Nephron (organoid): ENCODE results near the gene INPP5K.

Source experiments
- H3K27ac Mint-ChIP-seq, 3 experiments: 2 replicates each; pipeline ENCODE4 v1.8.0; 2020; ENCODE audit warnings: mixed read lengths in 3 of 3, mild to moderate bottlenecking in 2 of 3, moderate library complexity in 1 of 3
- H3K27me3 Mint-ChIP-seq: 2 replicates; pipeline ENCODE4 v1.8.0; 2021; ENCODE audit warnings: low read depth, mild to moderate bottlenecking, moderate library complexity, mixed read lengths
- H3K36me3 Mint-ChIP-seq: 2 replicates; pipeline ENCODE4 v1.8.0; 2020; ENCODE audit warnings: low read depth, mixed read lengths
- H3K4me1 Mint-ChIP-seq: 2 replicates; pipeline ENCODE4 v1.8.0; 2020; ENCODE audit warnings: mixed read lengths
- H3K4me3 Mint-ChIP-seq, 3 experiments: 2 replicates each; pipeline ENCODE4 v1.8.0; 2020; ENCODE audit warnings: mild to moderate bottlenecking in 3 of 3, mixed read lengths in 3 of 3, moderate library complexity in 2 of 3
- H3K9me3 Mint-ChIP-seq: 2 replicates; pipeline ENCODE4 v1.8.0; 2020; ENCODE audit warnings: mixed read lengths
- TF ChIP-seq, protein P1 (sequence below), 3 experiments: fragments of 200-600 bp; sonication (generic); IDR thresholded peaks; one replicate each; pipeline ENCODE4 v1.5.0; 2021; ENCODE audit warnings: antibody characterized with exemption in 3 of 3; ENCODE audit not compliant: unreplicated experiment in 3 of 3

INPP5K gene

DNA sequence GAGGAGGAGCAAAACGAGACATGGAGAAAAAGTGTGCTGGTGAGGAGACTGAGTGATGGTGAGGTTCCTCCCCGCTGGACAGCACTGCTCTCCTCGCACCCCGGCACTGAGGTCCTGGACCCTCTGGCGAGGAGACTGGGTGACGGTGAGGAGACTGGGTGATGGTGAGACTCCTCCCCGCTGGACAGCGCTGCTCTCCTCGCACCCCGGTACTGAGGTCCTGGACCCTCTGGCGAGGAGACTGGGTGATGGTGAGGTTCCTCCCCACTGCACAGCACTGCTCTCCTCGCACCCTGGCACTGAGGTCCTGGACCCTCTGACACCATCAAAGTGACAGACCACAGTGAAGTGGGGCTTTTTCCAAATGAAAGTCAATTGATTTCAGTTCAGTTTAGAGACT is 35.3 kb upstream of the INPP5K start:
- H3K27me3 Mint-ChIP-seq, result no peaks in the 10 kb centered on the region
- peaks cover 71% of the 10 kb centered on the region for H3K36me3 Mint-ChIP-seq
- H3K4me1 Mint-ChIP-seq, result peaks cover 24% of the 10 kb centered on the region
- TF ChIP-seq, protein P1, sequence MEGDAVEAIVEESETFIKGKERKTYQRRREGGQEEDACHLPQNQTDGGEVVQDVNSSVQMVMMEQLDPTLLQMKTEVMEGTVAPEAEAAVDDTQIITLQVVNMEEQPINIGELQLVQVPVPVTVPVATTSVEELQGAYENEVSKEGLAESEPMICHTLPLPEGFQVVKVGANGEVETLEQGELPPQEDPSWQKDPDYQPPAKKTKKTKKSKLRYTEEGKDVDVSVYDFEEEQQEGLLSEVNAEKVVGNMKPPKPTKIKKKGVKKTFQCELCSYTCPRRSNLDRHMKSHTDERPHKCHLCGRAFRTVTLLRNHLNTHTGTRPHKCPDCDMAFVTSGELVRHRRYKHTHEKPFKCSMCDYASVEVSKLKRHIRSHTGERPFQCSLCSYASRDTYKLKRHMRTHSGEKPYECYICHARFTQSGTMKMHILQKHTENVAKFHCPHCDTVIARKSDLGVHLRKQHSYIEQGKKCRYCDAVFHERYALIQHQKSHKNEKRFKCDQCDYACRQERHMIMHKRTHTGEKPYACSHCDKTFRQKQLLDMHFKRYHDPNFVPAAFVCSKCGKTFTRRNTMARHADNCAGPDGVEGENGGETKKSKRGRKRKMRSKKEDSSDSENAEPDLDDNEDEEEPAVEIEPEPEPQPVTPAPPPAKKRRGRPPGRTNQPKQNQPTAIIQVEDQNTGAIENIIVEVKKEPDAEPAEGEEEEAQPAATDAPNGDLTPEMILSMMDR (IDR thresholded peaks at IDR 0.05; ENCODE audit: unreplicated experiment in 3 of 3), result no peak
- H3K27ac Mint-ChIP-seq, result no peak overlapping the region
- no peaks in the 10 kb centered on the region for H3K9me3 Mint-ChIP-seq
- no peak overlapping the region for H3K4me3 Mint-ChIP-seq

- Mint-ChIP-seq H3K27ac (no peak overlapping the region), H3K4me3 (no peak overlapping the region), H3K9me3 (no peaks in the 10 kb centered on the region), H3K4me1 (no peaks in the 10 kb centered on the region), H3K36me3 (peaks cover 74% of the 10 kb centered on the region), H3K27me3 (no peaks in the 10 kb centered on the region)
- TF ChIP-seq, protein P1 (IDR thresholded peaks at IDR 0.05; ENCODE audit: unreplicated experiment in 3 of 3), result no peak
Observed at GRCh38 chr17:1548032-1548431, 31.6 kb upstream of the INPP5K start.

DNA sequence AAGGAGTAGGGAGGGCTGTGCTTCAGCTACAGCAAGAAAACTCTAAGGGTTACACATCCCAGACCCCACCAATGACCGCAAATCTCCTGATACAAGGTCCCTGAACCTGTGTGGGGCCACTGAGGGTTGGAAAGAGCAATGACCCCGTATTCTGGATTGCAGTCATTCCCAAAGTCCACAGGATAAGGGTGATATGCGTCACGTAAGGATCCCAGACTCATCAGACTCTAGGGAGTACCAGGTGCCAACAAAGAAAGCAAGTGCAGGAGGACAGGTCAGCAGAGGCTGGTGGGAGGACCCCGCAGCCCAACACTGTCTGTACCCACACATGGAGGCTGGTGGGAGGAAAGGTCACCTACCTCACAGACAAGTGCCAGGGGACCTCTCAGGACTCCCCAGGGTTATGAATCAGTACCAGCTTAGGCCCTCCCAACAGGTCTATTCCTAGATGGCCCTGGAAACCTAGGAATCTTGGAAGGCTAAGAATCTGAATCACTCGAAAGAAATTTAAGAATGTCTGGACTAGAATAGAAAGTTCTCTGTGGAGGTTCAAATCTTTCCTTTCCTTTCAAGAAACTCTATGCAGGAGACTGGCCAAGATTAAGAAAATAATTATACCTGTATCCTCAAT is 30.0 kb upstream of the INPP5K start:
- Mint-ChIP-seq H3K9me3 (no peaks in the 10 kb centered on the region), H3K27me3 (no peaks in the 10 kb centered on the region), H3K27ac (no peak overlapping the region), H3K36me3 (peaks cover 72% of the 10 kb centered on the region), H3K4me3 (no peak overlapping the region), H3K4me1 (no peaks in the 10 kb centered on the region)
- TF ChIP-seq, protein P1 (IDR thresholded peaks at IDR 0.05; ENCODE audit: unreplicated experiment in 3 of 3), result no peak

GRCh38 chr17:1545618-1546017 is 29.2 kb upstream of the INPP5K start:
- H3K4me3 Mint-ChIP-seq, result no peak overlapping the region
- TF ChIP-seq, protein P1 (IDR thresholded peaks at IDR 0.05; ENCODE audit: unreplicated experiment in 3 of 3), result no peak

GRCh38 chr17:1542316-1542715 is 25.9 kb upstream of the INPP5K start:
- H3K4me3 Mint-ChIP-seq, result no peak overlapping the region
- no peaks in the 10 kb centered on the region for H3K27me3 Mint-ChIP-seq
- TF ChIP-seq, protein P1 (IDR thresholded peaks at IDR 0.05; ENCODE audit: unreplicated experiment in 3 of 3), result no peak
- H3K27ac Mint-ChIP-seq, result no peak overlapping the region
- no peaks in the 10 kb centered on the region for H3K4me1 Mint-ChIP-seq
- no peaks in the 10 kb centered on the region for H3K9me3 Mint-ChIP-seq
- H3K36me3 Mint-ChIP-seq, result peaks cover 71% of the 10 kb centered on the region

More at GRCh38 chr17:1545618-1546017, 29.2 kb upstream of the INPP5K start:
- Mint-ChIP-seq H3K27ac (no peak overlapping the region), H3K9me3 (no peaks in the 10 kb centered on the region), H3K4me1 (no peaks in the 10 kb centered on the region), H3K27me3 (no peaks in the 10 kb centered on the region), H3K36me3 (peaks cover 70% of the 10 kb centered on the region)

GRCh38 chr17:1541367-1541904 is 25.0 kb upstream of the INPP5K start:
- Mint-ChIP-seq H3K9me3 (no peaks in the 10 kb centered on the region), H3K27ac (no peak overlapping the region), H3K4me1 (no peaks in the 10 kb centered on the region), H3K4me3 (no peak overlapping the region), H3K36me3 (peaks cover 65% of the 10 kb centered on the region), H3K27me3 (no peaks in the 10 kb centered on the region)
- TF ChIP-seq, protein P1 (IDR thresholded peaks at IDR 0.05; ENCODE audit: unreplicated experiment in 3 of 3), result no peak
